Endothelial cell of umbilical vein (primary cell): ENCODE measurements around the gene CCNF. TPM values are rescaled to one million over a fixed set of nuclear protein-coding genes. Genes with fewer than 3 reads are reported as not detected.

Source experiments
- BruUV-seq: library from RNA; stranded (reverse); fragments of 400-500 nt; replicated peaks from 2 replicates; lab custom pipeline; 2021; lab: Mats Ljungman, UMichigan
- CTCF ChIA-PET: fragments of 300-600, 350-600 bp; sonication (Branson Sonifier 250); formaldehyde crosslinking; loops from one replicate; lab custom pipeline; 2021; ENCODE audit warnings: antibody characterized with exemption, inconsistent platforms; lab: Charles Lee
- POLR2A ChIA-PET: fragments of 300-600, 350-600 bp; sonication (Branson Sonifier 250); formaldehyde crosslinking; loops from one replicate; lab custom pipeline; 2021; ENCODE audit warnings: antibody characterized with exemption, inconsistent platforms; lab: Charles Lee
- DNase-seq: peaks from one replicate; pipeline ENCODE4 v3.0.0-alpha.2; 2011; ENCODE audit warnings: low read depth, low spot score
- FAIRE-seq: peaks from 2 replicates; lab custom pipeline; 2011; peaks lifted over from hg19 to GRCh38; lab: Jason Lieb, UNC
- H2AFZ ChIP-seq: 2 replicates; pipeline ENCODE4 v1.6.0; 2012; ENCODE audit warnings: low read depth, low read length, control low read depth, inconsistent platforms
- H3K27ac ChIP-seq: 2 replicates; pipeline ENCODE4 v1.5.1; 2011; ENCODE audit warnings: low read depth, mild to moderate bottlenecking, control low read depth, low read length, moderate library complexity; ENCODE audit not compliant: insufficient read depth
- H3K27me3 ChIP-seq, 2 experiments: 2 replicates each; pipeline versions ENCODE4 v1.6.0 to v1.6.1; 2011; ENCODE audit warnings: low read length in 2 of 2, mixed read lengths in 1 of 2; ENCODE audit not compliant: control insufficient read depth in 2 of 2, insufficient read depth in 2 of 2
- H3K36me3 ChIP-seq, 2 experiments: 2 replicates in 1 of 2; 3 replicates in 1 of 2; pipeline ENCODE4 v1.5.1; 2011; ENCODE audit warnings: low read length in 2 of 2, mild to moderate bottlenecking in 1 of 2, moderate library complexity in 1 of 2; ENCODE audit not compliant: control insufficient read depth in 2 of 2, insufficient read depth in 2 of 2; ENCODE audit errors: extremely low read depth in 1 of 2
- H3K4me1 ChIP-seq: 3 replicates; pipeline ENCODE4 v1.5.1; 2011; ENCODE audit warnings: mild to moderate bottlenecking, low read length; ENCODE audit not compliant: control insufficient read depth, insufficient read depth; ENCODE audit errors: extremely low read depth
- H3K4me2 ChIP-seq: 2 replicates; pipeline ENCODE4 v1.6.1; 2011; ENCODE audit warnings: low read length, control low read depth, mixed read lengths; ENCODE audit not compliant: insufficient read depth
- H3K4me3 ChIP-seq, 3 experiments: fragments of 200-600 bp in 1 of 3; sonication (generic), shearing (Covaris generic) in 1 of 3; replicated peaks in 1 of 3; 2 replicates each; pipeline ENCODE4 v1.5.1; 2011 to 2016; ENCODE audit warnings: control low read depth in 3 of 3, low read length in 3 of 3, mild to moderate bottlenecking in 2 of 3, inconsistent platforms in 1 of 3, low read depth in 1 of 3, moderate library complexity in 1 of 3; ENCODE audit not compliant: insufficient read depth in 1 of 3
- H3K79me2 ChIP-seq: 2 replicates; pipeline ENCODE4 v1.6.0; 2012; ENCODE audit warnings: low read length, inconsistent platforms; ENCODE audit not compliant: control insufficient read depth, insufficient read depth
- H3K9ac ChIP-seq: replicated peaks from 2 replicates; pipeline ENCODE3; 2011; ENCODE audit warnings: low read length, control low read depth; ENCODE audit not compliant: insufficient read depth; ENCODE audit errors: extremely low read depth
- H3K9me1 ChIP-seq: replicated peaks from 3 replicates; pipeline ENCODE4 v1.6.0; 2011; ENCODE audit warnings: mild to moderate bottlenecking, low read length; ENCODE audit not compliant: control insufficient read depth, insufficient read depth; ENCODE audit errors: extremely low read depth
- H3K9me3 ChIP-seq: replicated peaks from 2 replicates; pipeline ENCODE4 v1.5.1; 2012; ENCODE audit warnings: low read length, inconsistent platforms; ENCODE audit not compliant: control insufficient read depth, insufficient read depth
- H4K20me1 ChIP-seq: replicated peaks from 2 replicates; pipeline ENCODE3; 2011; ENCODE audit warnings: mild to moderate bottlenecking, low read length; ENCODE audit not compliant: control insufficient read depth, insufficient read depth; ENCODE audit errors: extremely low read depth
- FOS ChIP-seq: IDR thresholded peaks from 2 replicates; pipeline ENCODE4 v1.6.1; 2011; ENCODE audit warnings: mild to moderate bottlenecking, low read length, moderate library complexity, borderline replicate concordance; ENCODE audit not compliant: insufficient read depth
- GATA2 ChIP-seq: IDR thresholded peaks from 2 replicates; pipeline ENCODE4 v1.7.0; 2011; ENCODE audit warnings: low read depth, mild to moderate bottlenecking, moderate library complexity, mixed read lengths, low read length; ENCODE audit not compliant: insufficient read length, insufficient read depth
- JUN ChIP-seq: IDR thresholded peaks from 2 replicates; pipeline ENCODE4 v1.6.1; 2011; ENCODE audit warnings: borderline replicate concordance, low read depth; ENCODE audit not compliant: insufficient read length, insufficient read depth
- MYC ChIP-seq: IDR thresholded peaks from one replicate; pipeline ENCODE4 v1.6.1; 2011; ENCODE audit warnings: mild to moderate bottlenecking, low read depth, low read length
- POLR2A ChIP-seq: IDR thresholded peaks from 2 replicates; pipeline ENCODE4 v1.6.1; 2012; ENCODE audit warnings: low read depth, mild to moderate bottlenecking, control low read depth, low read length
- POLR2AphosphoS5 ChIP-seq: IDR thresholded peaks from 2 replicates; pipeline ENCODE4 v1.6.1; 2012; ENCODE audit warnings: low read depth, mild to moderate bottlenecking, control low read depth, low read length, moderate library complexity; ENCODE audit not compliant: insufficient read depth
- dilution Hi-C: fragments of 300-500 bp; cut with MboI; formaldehyde crosslinking; loops from one replicate; pipeline ENCODE4 v1.15.0; 2019; ENCODE audit warnings: low sequenced_read_pairs; ENCODE audit not compliant: extremely low pct_ligation_motif_present
- intact Hi-C: fragments of 100-400 bp; cut with micrococcal nuclease; formaldehyde crosslinking; loops from one replicate; pipeline ENCODE4 v1.10.0; 2022
- polyA plus RNA-seq, 4 experiments: library from polyadenylated mRNA; depleted of rRNA in 3 of 4; stranded (reverse) in 3 of 4; unstranded in 1 of 4; fragments of >200 nt; gene quantifications; 2 replicates each; pipeline versions ENCODE4 v1.2.1 to v1.2.3, GENCODE V29; 2011 to 2012; ENCODE audit warnings: missing spikeins in 1 of 4
- total RNA-seq: library from RNA; stranded (reverse); gene quantifications from 2 replicates; pipeline ENCODE4 v1.2.3, GENCODE V29; 2021
- TF ChIP-seq, protein P1 (sequence below): IDR thresholded peaks from 2 replicates; pipeline ENCODE4 v1.6.1; 2011; ENCODE audit not compliant: insufficient read depth, insufficient read length

The CCNF gene
- total and polyA plus RNA-seq, 2 donors (not counting 3 experiments of a cell fraction or from before 2014, with no cell fraction given), result 13.9 to 48.9 TPM

- no peaks in the 10 kb centered on the region for H4K20me1 ChIP-seq
- DNase-seq (no peak), FAIRE-seq (no peak)
- dilution Hi-C loops, result no loop called here
- no peaks in the 10 kb centered on the region for H3K9me1 ChIP-seq
- H3K4me2 ChIP-seq, result no peak overlapping the region
- no peak overlapping the region for H3K9ac ChIP-seq
- no peak overlapping the region for H2AFZ ChIP-seq
- ChIA-PET CTCF (no interaction called here), POLR2A (no interaction called here)
- no peak overlapping the region for H3K27ac ChIP-seq
- intact Hi-C loops, result no loop called here
- peaks cover 1% of the 10 kb centered on the region for H3K79me2 ChIP-seq
- no peaks in the 10 kb centered on the region for H3K4me1 ChIP-seq
- no peak overlapping the region for H3K4me3 ChIP-seq
- no peaks in the 10 kb centered on the region for H3K9me3 ChIP-seq
- no TSS peak for BruUV-seq
- no peak for TF ChIP-seq GATA2
- no peak for TF ChIP-seq POLR2A
- no peak for TF ChIP-seq MYC
- TF ChIP-seq, protein P1, sequence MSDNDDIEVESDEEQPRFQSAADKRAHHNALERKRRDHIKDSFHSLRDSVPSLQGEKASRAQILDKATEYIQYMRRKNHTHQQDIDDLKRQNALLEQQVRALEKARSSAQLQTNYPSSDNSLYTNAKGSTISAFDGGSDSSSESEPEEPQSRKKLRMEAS, result no peak
- TF ChIP-seq POLR2AphosphoS5, result no peak
- TF ChIP-seq JUN, result no peak
- H3K36me3 ChIP-seq, result peaks cover 27 to 42% of the 10 kb centered on the region in 2 experiments
- no peaks in the 10 kb centered on the region for H3K27me3 ChIP-seq
Measured at GRCh38 chr16:2452650-2453049, 23.4 kb downstream of the CCNF start.

DNA sequence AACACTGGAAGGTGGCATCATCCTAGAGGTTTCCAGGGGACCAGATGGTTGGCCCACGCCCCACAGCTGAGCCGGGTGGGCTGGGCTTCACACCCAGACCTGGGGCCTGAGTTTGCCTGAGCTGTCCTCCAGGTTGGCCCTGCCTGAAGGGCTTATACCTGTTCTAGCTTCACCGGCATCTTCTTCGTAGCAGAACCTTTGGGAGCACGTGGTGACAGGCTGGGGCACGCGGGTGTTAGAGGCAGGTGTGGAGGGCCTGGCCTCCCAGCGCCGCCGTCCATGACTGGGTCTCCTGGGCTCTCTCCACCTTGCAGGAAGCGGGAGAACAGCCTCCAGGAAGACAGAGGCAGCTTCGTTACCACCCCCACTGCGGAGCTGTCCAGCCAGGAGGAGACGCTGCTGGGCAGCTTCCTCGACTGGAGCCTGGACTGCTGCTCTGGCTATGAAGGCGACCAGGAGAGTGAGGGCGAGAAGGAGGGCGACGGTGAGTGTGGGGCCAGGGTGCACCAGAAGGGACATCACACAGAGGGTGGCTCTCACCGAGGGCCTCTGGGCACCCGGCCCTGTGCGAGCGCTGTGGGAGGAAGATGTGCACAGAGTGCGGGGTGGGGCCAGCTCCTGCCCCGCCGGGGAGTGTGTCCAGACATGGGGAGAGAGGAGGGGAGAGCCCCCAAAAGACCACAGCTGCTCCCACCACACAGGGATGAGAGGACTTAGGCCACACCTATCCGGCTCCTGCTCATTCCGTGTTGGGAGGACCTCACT lies 26.0 kb downstream of the CCNF start:
- Histone ChIP-seq H3K9me3 (no peaks in the 10 kb centered on the region), H3K79me2 (no peaks in the 10 kb centered on the region), H2AFZ (no peak overlapping the region), H3K9ac (no peak overlapping the region), H3K27ac (no peak overlapping the region), H3K4me3 (no peak overlapping the region), H4K20me1 (no peaks in the 10 kb centered on the region), H3K27me3 (no peaks in the 10 kb centered on the region), H3K9me1 (no peaks in the 10 kb centered on the region), H3K4me1 (peaks cover 4% of the 10 kb centered on the region), H3K36me3 (peaks cover 27 to 30% of the 10 kb centered on the region in 2 experiments), H3K4me2 (no peak overlapping the region)
- dilution Hi-C loops (no loop called here), intact Hi-C loops (no loop called here)
- ChIA-PET CTCF (interaction anchor here (0.5 to 0.8 kb wide), 2 partner anchors 125 to 1042 kb away, joined by 4 to 5 read pairs; no protein-coding TSS in a partner anchor), POLR2A (no interaction called here)
- no TSS peak for BruUV-seq
- FAIRE-seq, result no peak
- no peak for DNase-seq
- no peak for TF ChIP-seq FOS
